Activated B cell treated with CpG ODN at 0.5 μM for 24 hours (primary cell): ENCODE measurements around the gene PLCL2. TPM values are rescaled to one million over a fixed set of nuclear protein-coding genes. Genes with fewer than 3 reads are reported as not detected.

Experiments used
- ATAC-seq: fragments of 200-7000 bp; cut with Tn5 transposase; one replicate; pipeline ENCODE4 v1.10.0; 2021; ENCODE audit warnings: low read depth, mild to moderate bottlenecking, moderate library complexity
- CTCF ChIA-PET: fragments of 350-600 bp; sonication (Branson Sonifier 250); formaldehyde crosslinking; loops from one replicate; lab custom pipeline; 2021; ENCODE audit warnings: antibody characterized with exemption; lab: Charles Lee
- POLR2A ChIA-PET: fragments of 350-600 bp; sonication (Branson Sonifier 250); formaldehyde crosslinking; loops from one replicate; lab custom pipeline; 2021; ENCODE audit warnings: antibody characterized with exemption; lab: Charles Lee
- DNase-seq: peaks from one replicate; pipeline ENCODE4 v3.0.0; 2022
- H3K27ac Mint-ChIP-seq: one replicate; pipeline ENCODE4 v1.8.0; 2020; ENCODE audit warnings: mixed read lengths
- H3K27me3 Mint-ChIP-seq: one replicate; pipeline ENCODE4 v1.8.0; 2021; ENCODE audit warnings: mixed read lengths
- H3K36me3 Mint-ChIP-seq: one replicate; pipeline ENCODE4 v1.8.0; 2021; ENCODE audit warnings: low read depth, mixed read lengths
- H3K4me1 Mint-ChIP-seq: one replicate; pipeline ENCODE4 v1.8.0; 2021; ENCODE audit warnings: mixed read lengths
- H3K4me3 Mint-ChIP-seq: one replicate; pipeline ENCODE4 v1.8.0; 2020; ENCODE audit warnings: mild to moderate bottlenecking, mixed read lengths
- H3K9me3 Mint-ChIP-seq: one replicate; pipeline ENCODE4 v1.8.0; 2020; ENCODE audit warnings: mixed read lengths
- intact Hi-C: fragments of 100-400 bp; cut with micrococcal nuclease; formaldehyde crosslinking; loops from one replicate; pipeline ENCODE4 v1.15.1; 2024
- total RNA-seq: library from RNA; stranded (reverse); gene quantifications from 2 replicates; pipeline ENCODE4 v1.2.3, GENCODE V29; 2022
- TF ChIP-seq, protein P1 (sequence below): fragments of 200-600 bp; IDR thresholded peaks from one replicate; pipeline ENCODE4 v1.8.0; 2022; ENCODE audit warnings: antibody characterized with exemption, mild to moderate bottlenecking

PLCL2 gene
- total RNA-seq, 1 donor from 2014 or later = 40.0 TPM

DNA sequence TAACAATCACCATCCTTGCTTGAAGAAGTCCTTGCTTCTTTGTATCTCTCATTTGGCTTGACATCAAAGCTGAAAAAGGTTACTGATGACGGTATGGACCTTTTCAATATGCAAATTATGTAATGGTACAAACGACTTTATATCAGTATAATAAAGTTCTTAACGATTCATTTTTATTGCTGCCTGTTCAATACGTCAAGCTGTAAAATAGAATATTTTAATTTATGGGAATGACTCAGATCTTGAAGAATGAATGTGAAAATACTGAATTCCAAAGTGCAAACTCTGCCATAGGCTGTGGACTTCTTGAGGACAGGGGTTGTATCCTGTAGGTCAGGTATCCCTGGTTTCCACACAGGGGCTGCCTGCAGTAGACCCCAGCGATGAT, 156.2 kb downstream of the PLCL2 start:
- no peak for DNase-seq
- no peak overlapping the region for H3K4me3 Mint-ChIP-seq
- H3K27ac Mint-ChIP-seq = no peak overlapping the region
- no peaks in the 10 kb centered on the region for H3K9me3 Mint-ChIP-seq
- intact Hi-C loops = no loop called here
- peaks cover 36% of the 10 kb centered on the region for H3K36me3 Mint-ChIP-seq
- no peak for ATAC-seq
- ChIA-PET POLR2A (no interaction called here), CTCF (no interaction called here)
- peaks cover 9% of the 10 kb centered on the region for H3K4me1 Mint-ChIP-seq
- no peaks in the 10 kb centered on the region for H3K27me3 Mint-ChIP-seq
- TF ChIP-seq, protein P1, sequence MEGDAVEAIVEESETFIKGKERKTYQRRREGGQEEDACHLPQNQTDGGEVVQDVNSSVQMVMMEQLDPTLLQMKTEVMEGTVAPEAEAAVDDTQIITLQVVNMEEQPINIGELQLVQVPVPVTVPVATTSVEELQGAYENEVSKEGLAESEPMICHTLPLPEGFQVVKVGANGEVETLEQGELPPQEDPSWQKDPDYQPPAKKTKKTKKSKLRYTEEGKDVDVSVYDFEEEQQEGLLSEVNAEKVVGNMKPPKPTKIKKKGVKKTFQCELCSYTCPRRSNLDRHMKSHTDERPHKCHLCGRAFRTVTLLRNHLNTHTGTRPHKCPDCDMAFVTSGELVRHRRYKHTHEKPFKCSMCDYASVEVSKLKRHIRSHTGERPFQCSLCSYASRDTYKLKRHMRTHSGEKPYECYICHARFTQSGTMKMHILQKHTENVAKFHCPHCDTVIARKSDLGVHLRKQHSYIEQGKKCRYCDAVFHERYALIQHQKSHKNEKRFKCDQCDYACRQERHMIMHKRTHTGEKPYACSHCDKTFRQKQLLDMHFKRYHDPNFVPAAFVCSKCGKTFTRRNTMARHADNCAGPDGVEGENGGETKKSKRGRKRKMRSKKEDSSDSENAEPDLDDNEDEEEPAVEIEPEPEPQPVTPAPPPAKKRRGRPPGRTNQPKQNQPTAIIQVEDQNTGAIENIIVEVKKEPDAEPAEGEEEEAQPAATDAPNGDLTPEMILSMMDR = no peak

DNA sequence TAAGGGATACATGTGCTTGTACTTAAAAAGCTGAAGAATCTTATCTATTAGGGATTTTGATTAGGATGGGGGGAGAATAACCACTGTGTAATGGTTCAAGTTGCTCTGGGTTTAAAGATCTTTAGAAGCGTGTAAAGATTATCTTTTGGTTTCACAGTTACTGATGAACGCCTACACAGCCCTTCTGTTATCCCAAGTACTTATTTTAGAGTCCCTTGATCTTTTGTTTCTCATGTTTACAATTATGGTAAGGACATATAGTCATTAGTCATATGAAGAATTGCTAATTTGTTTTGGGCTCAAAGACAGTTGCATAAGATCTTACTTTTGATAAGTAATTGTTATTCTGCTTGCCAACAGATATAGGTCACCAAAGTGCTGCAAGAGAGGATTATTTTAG, 160.1 kb downstream of the PLCL2 start:
- Mint-ChIP-seq H3K27ac (no peak overlapping the region), H3K4me1 (peaks cover 2% of the 10 kb centered on the region), H3K4me3 (no peak overlapping the region), H3K36me3 (peaks cover 58% of the 10 kb centered on the region), H3K27me3 (no peaks in the 10 kb centered on the region), H3K9me3 (peaks cover 5% of the 10 kb centered on the region)
- intact Hi-C loops = no loop called here
- ChIA-PET CTCF (no interaction called here), POLR2A (no interaction called here)
- DNase-seq (no peak), ATAC-seq (no peak)
- TF ChIP-seq, protein P1 = no peak

DNA sequence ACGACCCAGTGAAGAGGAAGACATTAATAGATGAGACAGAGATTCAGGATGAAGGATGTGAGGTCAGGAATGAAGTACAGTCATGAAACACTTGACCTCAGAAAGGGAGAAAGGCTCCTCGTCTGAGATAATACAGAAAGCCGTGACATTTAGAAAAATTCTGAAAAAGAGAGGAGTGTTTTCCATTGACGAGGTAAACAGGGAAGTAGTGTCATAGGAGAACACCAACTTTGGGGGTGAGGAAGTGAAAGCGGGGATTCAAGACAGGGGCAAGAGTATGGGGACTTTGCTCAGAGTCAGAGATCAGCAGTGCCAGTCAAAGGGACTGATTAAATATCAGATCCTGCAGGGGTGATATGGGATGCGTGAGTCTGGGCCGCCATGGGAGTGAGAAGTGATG, 160.9 kb downstream of the PLCL2 start:
- Mint-ChIP-seq H3K9me3 (peaks cover 5% of the 10 kb centered on the region), H3K27ac (no peak overlapping the region), H3K4me3 (no peak overlapping the region), H3K36me3 (peaks cover 66% of the 10 kb centered on the region), H3K4me1 (peaks cover 8% of the 10 kb centered on the region), H3K27me3 (no peaks in the 10 kb centered on the region)
- CTCF ChIA-PET = no interaction called here
- no peak for ATAC-seq
- POLR2A ChIA-PET = no interaction called here
- TF ChIP-seq, protein P1 = no peak
- no peak for DNase-seq
- intact Hi-C loops = no loop called here

DNA sequence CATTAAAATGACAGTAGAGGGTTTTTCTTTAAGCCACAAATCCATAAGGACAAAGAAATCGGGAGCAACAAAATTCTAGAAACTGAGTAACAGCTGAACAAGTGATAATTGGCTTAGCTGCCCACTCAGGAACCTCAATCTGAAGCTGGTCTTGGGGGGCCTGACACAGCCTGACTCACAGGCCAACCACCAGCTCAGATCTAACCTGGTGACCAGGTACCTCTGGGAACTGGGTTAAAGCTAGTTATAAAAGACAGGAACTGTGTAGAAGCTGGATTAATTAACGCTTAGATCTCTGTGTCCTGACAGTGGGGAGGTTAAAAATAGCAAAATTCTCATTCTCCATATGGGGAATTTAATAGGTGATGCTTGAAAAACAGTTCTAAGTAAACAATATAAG, 161.9 kb downstream of the PLCL2 start:
- H3K4me3 Mint-ChIP-seq = no peak overlapping the region
- H3K4me1 Mint-ChIP-seq = peaks cover 14% of the 10 kb centered on the region
- no peak for ATAC-seq
- no peak for DNase-seq
- intact Hi-C loops = no loop called here
- H3K27ac Mint-ChIP-seq = no peak overlapping the region
- ChIA-PET POLR2A (no interaction called here), CTCF (no interaction called here)
- H3K9me3 Mint-ChIP-seq = peaks cover 5% of the 10 kb centered on the region
- TF ChIP-seq, protein P1 = no peak
- no peaks in the 10 kb centered on the region for H3K27me3 Mint-ChIP-seq
- H3K36me3 Mint-ChIP-seq = peaks cover 69% of the 10 kb centered on the region

DNA sequence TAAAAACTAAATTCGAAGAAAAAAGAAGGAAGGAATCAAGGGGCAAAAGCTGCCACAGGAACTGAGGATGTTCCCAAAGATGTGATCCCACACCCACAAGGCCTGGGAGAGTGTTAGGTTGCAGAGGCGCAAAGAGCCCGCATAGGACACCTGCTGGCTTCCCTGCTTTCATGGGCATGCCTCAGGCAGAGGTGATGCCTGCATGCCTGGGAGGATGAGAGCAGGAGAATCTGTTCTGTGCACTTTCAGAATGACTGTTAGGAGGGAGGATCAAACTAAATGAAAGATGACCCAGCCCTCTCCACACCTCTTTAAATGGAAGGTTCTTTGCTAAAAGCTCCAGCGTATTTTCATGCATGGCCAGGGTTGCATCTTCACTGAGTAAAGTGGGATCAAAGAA, 162.4 kb downstream of the PLCL2 start:
- ChIA-PET CTCF (no interaction called here), POLR2A (no interaction called here)
- H3K36me3 Mint-ChIP-seq = peaks cover 71% of the 10 kb centered on the region
- peaks cover 19% of the 10 kb centered on the region for H3K4me1 Mint-ChIP-seq
- ATAC-seq (no peak), DNase-seq (no peak)
- H3K4me3 Mint-ChIP-seq = no peak overlapping the region
- H3K27me3 Mint-ChIP-seq = no peaks in the 10 kb centered on the region
- peaks cover 5% of the 10 kb centered on the region for H3K9me3 Mint-ChIP-seq
- no peak overlapping the region for H3K27ac Mint-ChIP-seq
- TF ChIP-seq, protein P1 = no peak
- intact Hi-C loops = no loop called here
